ENCODE results near the gene ODAD4.
"Not testable (repeated sequence)": the region's sequence is repeated elsewhere in the genome, so short reads cannot be mapped to it uniquely, and the experiment has no call there.

The ODAD4 gene

DNA sequence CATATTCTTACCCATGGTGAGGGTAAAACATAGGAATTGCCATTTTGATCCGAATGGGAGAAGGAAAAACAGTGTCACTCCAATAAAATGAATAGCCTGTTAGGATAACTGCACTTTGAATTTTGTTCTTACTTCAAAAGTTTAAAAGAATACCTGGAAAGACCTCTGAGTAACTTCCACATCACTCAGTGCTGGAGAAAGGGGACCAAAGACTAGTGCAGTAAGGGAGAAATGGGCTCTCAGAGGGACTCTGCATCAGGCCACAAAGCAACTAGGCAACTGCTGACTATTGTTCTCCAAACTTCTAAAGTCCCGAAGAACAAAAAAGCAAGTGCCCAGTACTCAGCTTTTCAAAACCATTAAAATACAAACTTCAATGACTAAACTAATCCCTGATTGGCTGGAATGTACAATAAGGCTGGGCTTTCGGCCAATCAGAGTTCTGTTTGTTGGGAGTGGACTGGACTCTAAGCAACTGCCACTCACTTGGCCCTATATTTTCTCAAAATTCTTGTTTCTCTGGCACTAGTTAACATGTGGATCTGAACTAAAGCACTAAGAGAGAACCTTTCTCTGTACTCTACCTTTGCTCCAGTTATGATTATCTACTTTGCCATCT lies 80.6 kb downstream of the ODAD4 start:
- DNase-seq, result no peak

DNA sequence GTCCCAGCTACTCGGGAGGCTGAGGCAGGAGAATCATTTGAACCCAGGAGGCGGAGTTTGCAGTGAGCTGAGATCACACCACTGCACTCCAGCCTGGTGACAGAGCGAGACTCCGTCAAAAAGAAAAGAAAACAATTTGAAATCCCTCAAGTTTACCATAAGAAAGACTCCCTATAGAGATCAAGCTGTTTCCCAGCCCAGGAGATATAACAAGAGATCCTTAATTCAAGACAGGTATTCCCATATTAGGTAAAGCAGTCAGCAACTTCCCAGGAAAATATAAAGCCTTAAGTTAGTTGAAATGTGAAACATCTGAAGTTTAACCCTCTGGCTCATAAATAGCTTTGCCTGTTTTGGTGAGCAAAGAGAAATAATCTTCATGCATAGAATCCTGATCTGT lies 81.9 kb downstream of the ODAD4 start:
- not testable (repeated sequence) for DNase-seq

DNA sequence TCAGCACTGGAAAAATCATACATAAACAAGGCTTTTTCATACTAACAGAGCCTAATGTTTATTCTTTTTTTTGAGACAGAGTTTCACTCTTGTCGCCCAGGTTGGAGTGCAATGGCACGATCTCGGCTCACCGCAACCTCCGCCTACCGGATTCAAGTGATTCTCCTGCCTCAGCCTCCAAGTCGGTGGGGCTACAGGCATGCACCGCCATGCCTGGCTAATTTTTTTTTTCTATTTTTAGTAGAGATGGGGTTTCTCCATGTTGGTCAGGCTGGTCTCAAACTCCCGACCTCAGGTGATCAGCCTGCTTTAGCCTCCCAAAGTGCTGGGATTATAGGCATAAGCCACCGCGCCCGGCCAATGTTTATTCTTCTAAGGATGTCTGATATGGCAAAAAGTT lies 83.3 kb downstream of the ODAD4 start:
- DNase-seq, result not testable (repeated sequence)

Data from GOT3 (cell line).